NCI-H1436 treated with DMSO at 0.1 percent for 48 hours (cell line): ENCODE measurements around the gene SLC9A8.

Experiments used
- DNase-seq: peaks from one replicate; lab custom pipeline; 2025; lab: John Stamatoyannopoulos, UW

SLC9A8 gene

GRCh38 chr20:49877386-49877921, 64.8 kb downstream of the SLC9A8 start:
- DNase-seq: no peak

- no peak for DNase-seq
These were observed 66.3 kb downstream of the SLC9A8 start for GRCh38 chr20:49878977-49879376.

- no peak for DNase-seq
These were observed 67.5 kb downstream of the SLC9A8 start for GRCh38 chr20:49880177-49880576.

GRCh38 chr20:49880724-49881445, 68.3 kb downstream of the SLC9A8 start:
- no peak for DNase-seq

- DNase-seq: no peak
These were observed 69.7 kb downstream of the SLC9A8 start for GRCh38 chr20:49882171-49882970.

- DNase-seq: no peak
These were observed 70.7 kb downstream of the SLC9A8 start for GRCh38 chr20:49883246-49883802.

- no peak for DNase-seq
These were observed 73.1 kb downstream of the SLC9A8 start for GRCh38 chr20:49885558-49886332.

GRCh38 chr20:49886571-49887213, 74.1 kb downstream of the SLC9A8 start:
- DNase-seq: no peak

- DNase-seq: no peak
These were observed 74.9 kb downstream of the SLC9A8 start for GRCh38 chr20:49887251-49888211.

GRCh38 chr20:49888212-49889000, 75.8 kb downstream of the SLC9A8 start:
- DNase-seq: no peak

- no peak for DNase-seq
These were observed 76.6 kb downstream of the SLC9A8 start for GRCh38 chr20:49889001-49889934.

GRCh38 chr20:49889935-49890333, 77.3 kb downstream of the SLC9A8 start:
- DNase-seq: no peak

GRCh38 chr20:49890471-49891361, 78.1 kb downstream of the SLC9A8 start:
- DNase-seq: no peak

- no peak for DNase-seq
These were observed 79.0 kb downstream of the SLC9A8 start for GRCh38 chr20:49891476-49892110.

- DNase-seq: no peak
These were observed 79.6 kb downstream of the SLC9A8 start for GRCh38 chr20:49892260-49892659.

GRCh38 chr20:49892817-49893216, 80.2 kb downstream of the SLC9A8 start:
- DNase-seq: no peak
